Measurements from ENCODE around the gene PNPLA1. TPM values are rescaled to one million over a fixed set of nuclear protein-coding genes. Genes with fewer than 3 reads are reported as not detected.

Gene PNPLA1
- total and polyA plus RNA-seq, 10 of the 15 experiments (the other 5 are each of a cell fraction or from before 2014, with no cell fraction given), result 0.04 TPM; not detected in 9

DNA sequence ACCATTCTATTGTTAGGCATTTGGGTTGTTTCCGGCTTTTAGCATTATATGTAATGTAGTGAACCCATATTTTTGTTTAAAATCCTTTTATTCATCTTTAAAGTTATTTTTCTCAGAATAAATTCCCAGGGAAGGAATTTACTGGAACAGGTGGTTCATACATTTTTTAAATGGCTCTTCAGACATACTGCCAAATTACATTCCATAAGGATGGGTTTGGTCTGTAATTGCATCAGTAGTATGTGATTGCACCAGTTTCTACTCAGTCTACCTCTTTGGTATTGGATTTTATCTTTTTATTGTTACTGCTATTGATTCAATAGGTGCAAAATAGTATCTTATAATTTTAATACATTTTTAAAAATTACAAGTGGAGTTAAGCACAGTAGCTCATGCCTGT, 46.2 kb upstream of the PNPLA1 start:
- TF ChIP-seq ESRRA (IDR thresholded peaks at IDR 0.05; ENCODE audit: low read length) (no peak), RCOR1 (conservative IDR thresholded peaks at IDR 0.05; ENCODE audit: low read depth, low read length) (no peak), HDGF (IDR thresholded peaks at IDR 0.05) (no peak), ASH2L (IDR thresholded peaks at IDR 0.05; ENCODE audit: borderline replicate concordance, low read depth) (no peak), SIN3A (IDR thresholded peaks at IDR 0.05; ENCODE audit: low read depth, low read length) (no peak), POU2F2 (IDR thresholded peaks at IDR 0.05; ENCODE audit: borderline replicate concordance, low read depth, low read length) (no peak), NBN (IDR thresholded peaks at IDR 0.05) (no peak)
- TF ChIP-seq, protein P1, sequence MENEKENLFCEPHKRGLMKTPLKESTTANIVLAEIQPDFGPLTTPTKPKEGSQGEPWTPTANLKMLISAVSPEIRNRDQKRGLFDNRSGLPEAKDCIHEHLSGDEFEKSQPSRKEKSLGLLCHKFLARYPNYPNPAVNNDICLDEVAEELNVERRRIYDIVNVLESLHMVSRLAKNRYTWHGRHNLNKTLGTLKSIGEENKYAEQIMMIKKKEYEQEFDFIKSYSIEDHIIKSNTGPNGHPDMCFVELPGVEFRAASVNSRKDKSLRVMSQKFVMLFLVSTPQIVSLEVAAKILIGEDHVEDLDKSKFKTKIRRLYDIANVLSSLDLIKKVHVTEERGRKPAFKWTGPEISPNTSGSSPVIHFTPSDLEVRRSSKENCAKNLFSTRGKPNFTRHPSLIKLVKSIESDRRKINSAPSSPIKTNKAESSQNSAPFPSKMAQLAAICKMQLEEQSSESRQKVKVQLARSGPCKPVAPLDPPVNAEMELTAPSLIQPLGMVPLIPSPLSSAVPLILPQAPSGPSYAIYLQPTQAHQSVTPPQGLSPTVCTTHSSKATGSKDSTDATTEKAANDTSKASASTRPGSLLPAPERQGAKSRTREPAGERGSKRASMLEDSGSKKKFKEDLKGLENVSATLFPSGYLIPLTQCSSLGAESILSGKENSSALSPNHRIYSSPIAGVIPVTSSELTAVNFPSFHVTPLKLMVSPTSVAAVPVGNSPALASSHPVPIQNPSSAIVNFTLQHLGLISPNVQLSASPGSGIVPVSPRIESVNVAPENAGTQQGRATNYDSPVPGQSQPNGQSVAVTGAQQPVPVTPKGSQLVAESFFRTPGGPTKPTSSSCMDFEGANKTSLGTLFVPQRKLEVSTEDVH (IDR thresholded peaks at IDR 0.05; ENCODE audit: low read depth, partially characterized antibody), result no peak
- TF ChIP-seq, protein P2, sequence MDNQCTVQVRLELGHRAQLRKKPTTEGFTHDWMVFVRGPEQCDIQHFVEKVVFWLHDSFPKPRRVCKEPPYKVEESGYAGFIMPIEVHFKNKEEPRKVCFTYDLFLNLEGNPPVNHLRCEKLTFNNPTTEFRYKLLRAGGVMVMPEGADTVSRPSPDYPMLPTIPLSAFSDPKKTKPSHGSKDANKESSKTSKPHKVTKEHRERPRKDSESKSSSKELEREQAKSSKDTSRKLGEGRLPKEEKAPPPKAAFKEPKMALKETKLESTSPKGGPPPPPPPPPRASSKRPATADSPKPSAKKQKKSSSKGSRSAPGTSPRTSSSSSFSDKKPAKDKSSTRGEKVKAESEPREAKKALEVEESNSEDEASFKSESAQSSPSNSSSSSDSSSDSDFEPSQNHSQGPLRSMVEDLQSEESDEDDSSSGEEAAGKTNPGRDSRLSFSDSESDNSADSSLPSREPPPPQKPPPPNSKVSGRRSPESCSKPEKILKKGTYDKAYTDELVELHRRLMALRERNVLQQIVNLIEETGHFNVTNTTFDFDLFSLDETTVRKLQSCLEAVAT (IDR thresholded peaks at IDR 0.05), result no peak
- Histone ChIP-seq H3K9me3 (replicated peaks; ENCODE audit: control insufficient read depth, insufficient read depth, low read length) (no peaks in the 10 kb centered on the region), H2AFZ (ENCODE audit: control insufficient read depth, low read depth, low read length) (no peak overlapping the region), H3K4me3 (no peak overlapping the region), H3K9ac (ENCODE audit: control insufficient read depth, insufficient read depth, low read length) (no peak overlapping the region), H4K20me1 (ENCODE audit: control insufficient read depth, insufficient read depth) (no peaks in the 10 kb centered on the region), H3K4me2 (ENCODE audit: control insufficient read depth, insufficient read depth) (no peak overlapping the region), H3K27ac (ENCODE audit: control insufficient read depth, insufficient read depth) (no peak overlapping the region), H3K36me3 (ENCODE audit: control insufficient read depth in 2 of 2, insufficient read depth in 2 of 2, low read length in 1 of 2) (peaks cover 13 to 19% of the 10 kb centered on the region in 2 experiments; a peak in 3 of 4 replicates), H3K27me3 (replicated peaks in 1 of 2; ENCODE audit: control insufficient read depth in 2 of 2, insufficient read depth in 2 of 2, low read length in 1 of 2) (no peaks in the 10 kb centered on the region), H3K4me1 (ENCODE audit: control insufficient read depth, insufficient read depth, low read length) (no peaks in the 10 kb centered on the region), H3K79me2 (ENCODE audit: control insufficient read depth, insufficient read depth, low read length) (no peaks in the 10 kb centered on the region)
- RAD21 ChIA-PET (ENCODE audit: unreplicated experiment), result no interaction called here
- POLR2A ChIA-PET, result no interaction called here
- no peak for ATAC-seq
- no peak for FAIRE-seq
- intact Hi-C loops (cut with micrococcal nuclease; ENCODE audit: unreplicated experiment), result no loop called here
- SMC1A ChIA-PET (ENCODE audit: uncharacterized antibody, unreplicated experiment), result no interaction called here
- in situ Hi-C loops (cut with MboI), result no loop called here
- no TSS peak for BruUV-seq (replicated peaks)
- no peak for DNase-seq (ENCODE audit: low read depth, low spot score)
- CTCF ChIA-PET, result no interaction called here
- 100% methylated on average over 1 of the region's 1 CpG for WGBS (ENCODE audit: insufficient coverage, insufficient replicate concordance, low lambda C conversion rate, missing lambda C conversion rate)
